Measurements from ENCODE around the gene TMEM140. TPM values are rescaled to one million over a fixed set of nuclear protein-coding genes. Genes with fewer than 3 reads are reported as not detected.

Gene TMEM140
- total and polyA plus RNA-seq, 2 of the 13 experiments (the other 11 are each of a cell fraction or from before 2014, with no cell fraction given): 9.2 to 21.7 TPM

GRCh38 chr7:135169141-135169963 is 21.5 kb downstream of the TMEM140 start (continued):
- TF ChIP-seq REST (IDR thresholded peaks at IDR 0.05; ENCODE audit: borderline replicate concordance in 1 of 2, low read depth in 1 of 2, low read length in 2 of 2) (no peak), ZBTB3 (CRISPR knock-in tag; IDR thresholded peaks at IDR 0.05; ENCODE audit: borderline replicate concordance, low read depth) (no peak), SP2 (CRISPR knock-in tag; IDR thresholded peaks at IDR 0.05) (no peak), PBX3 (CRISPR knock-in tag; IDR thresholded peaks at IDR 0.05; ENCODE audit: borderline replicate concordance) (no peak), SRF (IDR thresholded peaks at IDR 0.05; ENCODE audit: low read depth, low read length) (no peak), ZBTB46 (CRISPR knock-in tag; IDR thresholded peaks at IDR 0.05; ENCODE audit: borderline replicate concordance) (no peak), IKZF4 (CRISPR knock-in tag; IDR thresholded peaks at IDR 0.05; ENCODE audit: borderline replicate concordance, low read depth, not compliant biosample characterization) (no peak), SRSF1 (optimal IDR thresholded peaks at IDR 0.05; ENCODE audit: low read depth, low read length) (no peak), ZNF235 (CRISPR knock-in tag; IDR thresholded peaks at IDR 0.05; ENCODE audit: borderline replicate concordance) (no peak), LCORL (IDR thresholded peaks at IDR 0.05) (no peak), LCORL (CRISPR knock-in tag; IDR thresholded peaks at IDR 0.05) (0 out of 2 replicates have a peak, but pooled peaks have one; percentile 32), FLYWCH1 (CRISPR knock-in tag; IDR thresholded peaks at IDR 0.05) (no peak), FOXO1 (CRISPR knock-in tag; IDR thresholded peaks at IDR 0.05) (no peak), HNRNPK (IDR thresholded peaks at IDR 0.05; ENCODE audit: low read depth, low read length, poor library complexity, severe bottlenecking) (no peak), ZBTB43 (CRISPR knock-in tag; conservative IDR thresholded peaks at IDR 0.05) (no peak), FOXC1 (CRISPR knock-in tag; IDR thresholded peaks at IDR 0.05; ENCODE audit: borderline replicate concordance) (no peak), SALL1 (CRISPR knock-in tag; IDR thresholded peaks at IDR 0.05) (peak; percentile 49), ATF4 (CRISPR knock-in tag; IDR thresholded peaks at IDR 0.05) (no peak), ZC3H4 (CRISPR knock-in tag; IDR thresholded peaks at IDR 0.05; ENCODE audit: borderline replicate concordance) (no peak; the same call in 1 of the 2 replicates)
